NCI-H146 treated with DMSO at 0.1 percent for 48 hours (cell line): Measurements from ENCODE around the gene SEC23IP.
A peak's percentile ranks its signal among the peaks of the same experiment; 100 is the strongest.
"Not testable (repeated sequence)": the region's sequence is repeated elsewhere in the genome, so short reads cannot be mapped to it uniquely, and the experiment has no call there.

ENCODE experiments used
- DNase-seq: peaks from one replicate; lab custom pipeline; 2025; ENCODE audit not compliant: unreplicated experiment; lab: John Stamatoyannopoulos, UW

The SEC23IP gene

DNA sequence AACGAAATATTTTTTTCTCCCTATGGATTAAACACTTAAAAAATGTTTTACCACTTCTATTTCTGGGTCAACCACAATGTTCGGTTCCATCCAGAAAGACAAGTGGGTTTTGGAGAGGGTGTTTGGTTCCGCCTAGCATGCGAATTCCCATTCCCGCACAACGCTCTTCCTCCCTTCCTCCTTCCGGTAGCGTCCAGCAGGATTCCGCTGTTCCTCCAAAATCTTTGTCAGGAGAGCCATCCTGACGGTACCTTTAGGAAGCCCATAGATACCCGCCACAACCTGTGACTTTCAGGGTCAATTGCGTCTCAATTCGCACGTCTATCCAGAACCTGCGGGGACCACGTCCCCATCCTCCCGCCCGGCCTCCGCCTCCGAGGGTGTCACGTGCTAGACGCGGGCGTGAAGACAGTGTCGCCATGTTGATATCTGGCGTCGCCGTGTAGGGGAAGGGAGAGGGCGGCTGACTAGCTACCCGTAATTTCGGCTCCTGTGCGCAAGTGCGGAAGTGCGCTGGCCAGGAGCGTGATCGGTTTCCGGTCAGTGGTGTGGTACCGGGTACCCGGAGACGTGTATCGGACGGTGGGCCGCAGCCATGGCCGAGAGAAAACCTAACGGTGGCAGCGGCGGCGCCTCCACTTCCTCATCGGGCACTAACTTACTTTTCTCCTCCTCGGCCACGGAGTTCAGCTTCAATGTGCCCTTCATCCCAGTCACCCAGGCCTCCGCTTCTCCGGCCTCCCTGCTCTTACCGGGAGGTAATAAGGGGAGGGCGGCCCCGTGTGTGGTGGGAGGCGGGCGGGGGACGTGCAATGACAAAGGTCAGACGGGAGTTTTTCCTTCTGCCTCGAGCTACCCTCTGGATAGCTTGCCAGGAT, at the start of gene SEC23IP:
TSS of gene SEC23IP (plus strand) at position 543 of the 878 bp plus-strand sequence. CDS start at position 596, 53 bp downstream.
- peak; percentile 94 for DNase-seq

DNA sequence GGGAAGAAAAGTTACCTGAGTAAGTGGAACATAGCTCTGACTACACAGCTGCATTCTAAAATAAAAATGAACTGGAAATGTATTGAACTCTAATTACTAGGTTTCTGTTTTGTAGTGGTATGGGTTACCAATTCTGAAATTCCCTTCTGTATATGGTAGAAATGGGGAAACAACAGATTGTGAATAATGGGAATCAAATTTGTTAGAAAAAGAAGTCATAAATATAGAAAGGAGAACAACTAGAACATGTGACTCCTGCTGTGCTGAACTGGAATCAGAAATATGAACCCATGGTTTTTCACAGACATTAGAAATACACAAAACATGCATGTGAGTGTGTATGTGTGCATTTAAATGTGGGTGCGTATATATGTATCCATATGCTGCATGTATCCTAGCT, 46.9 kb upstream of the SEC23IP start:
- no peak for DNase-seq

DNA sequence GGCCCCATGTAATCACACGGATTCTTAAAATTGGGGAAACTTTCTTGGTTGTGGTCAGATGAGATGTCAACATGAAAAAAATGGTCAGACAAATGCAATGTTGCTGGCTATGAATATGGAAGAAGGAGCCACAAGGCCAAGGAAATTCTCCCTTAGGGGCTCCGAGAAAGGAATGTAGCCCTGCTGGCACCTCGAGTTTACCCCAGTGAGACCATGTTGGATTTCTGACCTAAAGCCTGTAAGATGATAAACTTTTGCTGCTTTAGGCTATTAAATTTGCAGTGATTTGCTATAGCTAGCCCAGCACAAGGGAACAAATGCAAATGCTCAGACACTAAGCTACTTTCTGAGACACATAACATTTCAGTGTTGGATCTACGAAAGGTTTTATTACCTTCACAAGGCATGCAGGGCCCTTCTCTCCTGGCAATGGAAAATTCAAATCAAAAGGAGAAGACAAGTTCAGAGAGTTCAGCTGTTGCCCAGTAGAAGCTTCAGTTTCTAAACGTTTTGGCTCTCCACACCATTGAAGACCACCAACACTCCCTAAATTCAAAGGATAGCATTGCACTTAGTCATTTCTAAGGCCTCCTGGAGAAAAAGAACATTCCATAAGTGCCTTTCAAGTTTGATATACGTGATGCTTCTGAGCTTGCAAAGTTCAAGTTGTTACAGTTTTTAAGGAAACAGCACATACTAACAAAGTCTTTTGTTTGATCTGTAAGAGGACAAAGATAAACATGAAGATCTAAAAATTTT, 43.3 kb upstream of the SEC23IP start:
- DNase-seq = no peak

DNA sequence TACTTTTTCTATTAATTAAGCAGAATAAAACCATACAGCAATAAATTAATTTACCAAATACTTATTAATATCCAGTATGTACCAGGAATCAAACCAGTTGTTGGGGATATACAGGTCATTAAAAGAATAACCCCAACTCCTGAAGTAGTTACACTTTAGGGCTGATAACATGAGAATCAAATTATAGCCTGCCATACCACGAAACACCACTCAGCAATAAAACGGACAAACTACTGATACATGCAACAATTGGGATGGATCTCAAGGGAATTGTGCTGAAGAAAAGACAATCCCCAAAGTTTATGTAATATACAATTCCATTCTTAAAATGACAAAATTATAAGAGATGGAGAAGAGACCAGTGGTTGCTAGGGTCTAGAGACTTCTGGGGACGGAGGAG, 42.6 kb upstream of the SEC23IP start:
- no peak for DNase-seq

DNA sequence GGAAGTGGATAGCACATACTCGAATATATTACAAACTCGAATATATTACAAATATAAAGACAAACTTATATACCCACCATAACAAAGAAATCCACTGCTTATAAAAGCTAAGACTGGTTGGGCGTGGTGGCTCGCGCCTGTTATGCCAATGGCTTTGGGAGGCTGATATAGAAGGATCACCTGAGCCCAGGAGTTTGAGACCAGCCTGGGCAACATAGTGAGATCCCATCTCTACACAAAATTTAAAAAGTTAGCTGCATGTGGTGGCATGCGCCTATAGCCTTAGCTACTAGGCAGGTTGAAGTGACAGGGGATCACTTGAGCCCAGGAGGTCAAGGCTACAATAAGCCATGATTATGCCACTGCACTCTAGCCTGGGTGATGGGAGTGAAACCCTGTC, 40.3 kb upstream of the SEC23IP start:
- no peak for DNase-seq

DNA sequence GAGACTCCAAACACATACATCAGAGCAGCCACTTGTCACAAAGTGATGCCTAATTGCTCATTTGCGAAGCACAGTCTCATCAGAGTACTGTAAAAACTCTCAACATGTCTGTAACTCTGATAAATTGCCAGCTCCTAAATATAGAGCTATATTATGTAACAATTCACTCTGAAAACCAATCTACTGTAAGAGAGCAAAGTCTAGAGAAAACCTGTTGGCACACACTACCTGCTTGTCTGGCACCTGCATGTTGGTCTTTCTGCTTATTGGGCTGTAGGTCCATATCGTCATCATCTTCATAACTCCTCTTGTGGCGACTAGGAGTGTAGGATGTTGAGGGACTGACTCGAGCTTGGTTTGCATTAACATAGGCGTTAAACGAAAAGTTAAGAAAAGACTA, 39.7 kb upstream of the SEC23IP start:
- no peak for DNase-seq

DNA sequence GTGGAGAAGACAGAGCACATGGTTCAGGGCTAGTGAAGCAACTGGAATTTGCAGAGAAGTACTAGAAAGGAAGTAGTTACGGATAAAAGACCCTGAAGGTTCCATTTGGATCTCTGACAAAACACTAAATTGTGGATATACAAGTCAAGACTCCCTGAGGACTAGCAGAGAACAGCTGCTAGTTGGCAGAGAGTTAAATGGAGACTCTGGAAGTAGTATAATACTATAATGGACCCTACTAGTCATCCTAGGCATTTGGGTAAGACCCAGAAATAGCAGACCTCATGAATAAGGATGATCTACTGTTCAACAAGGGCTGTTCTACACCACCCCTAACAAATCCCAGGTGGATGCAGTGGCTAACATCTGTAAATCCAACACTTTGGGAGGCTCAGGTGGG, 39.0 kb upstream of the SEC23IP start:
- no peak for DNase-seq

DNA sequence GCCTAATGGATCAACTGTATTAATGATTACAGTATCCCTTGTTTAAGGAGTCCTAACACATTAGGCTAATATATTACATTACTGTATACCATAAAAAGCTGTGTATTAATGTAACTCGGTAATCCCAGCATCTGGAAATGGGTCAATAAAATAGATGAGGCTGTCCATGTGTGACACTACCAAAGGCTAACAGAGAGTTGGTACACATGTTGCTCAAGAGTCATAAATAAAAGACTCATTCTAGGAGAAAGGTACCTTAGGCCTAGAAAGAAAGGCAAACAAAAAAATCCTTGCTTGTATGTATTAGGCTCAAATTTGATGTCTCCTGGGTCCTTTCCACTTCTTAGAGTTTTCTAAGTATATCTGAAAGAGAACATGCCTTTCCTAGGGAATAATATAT, 34.5 kb upstream of the SEC23IP start:
- DNase-seq = no peak

DNA sequence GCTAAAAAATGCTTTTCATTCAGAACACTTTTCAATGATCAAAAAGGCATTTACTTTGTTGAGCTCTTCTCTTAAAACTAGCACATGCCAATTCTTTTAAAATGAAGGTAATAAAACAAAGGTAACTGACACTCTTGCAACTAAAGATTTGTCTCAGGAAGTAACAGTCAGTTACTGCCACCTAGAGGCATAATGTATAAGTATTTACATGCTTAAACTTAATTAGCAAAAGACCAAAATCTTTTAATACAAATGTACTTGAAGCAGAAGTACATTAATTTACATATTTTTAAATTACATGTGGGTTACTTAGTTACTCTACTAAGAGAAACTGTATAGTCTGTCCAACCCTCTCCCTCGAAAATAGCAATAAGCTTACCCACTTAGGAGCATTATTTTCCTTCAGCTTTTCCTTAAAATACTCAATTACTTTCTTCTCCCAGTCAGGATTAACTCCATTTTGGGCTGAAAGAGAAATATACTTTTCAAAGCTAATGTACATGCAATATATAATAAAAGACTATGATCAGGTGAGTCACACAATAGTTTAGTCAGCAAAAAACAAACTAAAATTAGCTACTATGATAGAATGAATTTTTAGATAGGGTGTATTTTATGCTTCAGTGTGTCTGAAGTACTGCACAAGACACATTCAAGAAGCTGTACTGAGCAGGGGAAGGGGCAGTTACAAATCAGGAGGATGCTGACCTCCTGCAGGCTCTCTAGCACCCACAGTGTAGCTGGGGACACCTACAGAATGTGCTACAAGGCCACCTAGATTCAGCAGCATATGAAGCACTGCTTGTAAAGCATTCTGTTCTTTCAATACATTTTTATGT, 32.9 kb upstream of the SEC23IP start:
- no peak for DNase-seq

DNA sequence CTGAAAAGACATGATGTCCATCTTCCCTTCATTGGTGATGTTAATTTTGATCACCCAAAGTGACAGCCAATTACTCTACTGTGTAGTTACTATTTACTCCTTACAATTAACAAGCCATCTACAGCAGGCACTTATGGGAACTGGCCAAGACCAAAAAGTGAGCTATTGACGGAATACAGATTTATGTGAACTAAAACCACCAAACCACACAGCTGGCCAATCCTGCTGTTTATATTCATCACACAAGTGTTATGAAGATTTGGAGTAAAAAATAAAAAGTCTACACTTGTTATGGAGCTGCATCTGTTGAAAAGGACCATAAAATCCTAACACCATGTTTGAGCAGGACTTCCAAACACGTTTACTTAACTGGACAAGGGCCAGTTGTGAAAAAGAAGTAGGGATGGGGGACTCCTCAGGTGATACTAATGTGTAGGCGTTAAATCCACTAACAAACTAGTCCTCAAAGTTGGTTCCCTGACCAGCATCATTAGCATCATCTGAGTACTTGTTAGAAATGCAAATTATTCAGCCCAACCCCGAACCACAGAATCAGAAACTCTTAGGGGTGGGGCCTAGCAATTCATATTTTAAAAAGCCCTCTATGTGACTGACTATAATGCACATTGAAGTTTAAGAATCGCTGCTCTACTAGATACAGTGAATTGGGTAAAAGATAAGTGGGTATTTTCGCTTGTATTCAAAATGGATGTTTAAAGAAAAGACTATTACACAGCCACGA, 31.5 kb upstream of the SEC23IP start:
- no peak for DNase-seq

DNA sequence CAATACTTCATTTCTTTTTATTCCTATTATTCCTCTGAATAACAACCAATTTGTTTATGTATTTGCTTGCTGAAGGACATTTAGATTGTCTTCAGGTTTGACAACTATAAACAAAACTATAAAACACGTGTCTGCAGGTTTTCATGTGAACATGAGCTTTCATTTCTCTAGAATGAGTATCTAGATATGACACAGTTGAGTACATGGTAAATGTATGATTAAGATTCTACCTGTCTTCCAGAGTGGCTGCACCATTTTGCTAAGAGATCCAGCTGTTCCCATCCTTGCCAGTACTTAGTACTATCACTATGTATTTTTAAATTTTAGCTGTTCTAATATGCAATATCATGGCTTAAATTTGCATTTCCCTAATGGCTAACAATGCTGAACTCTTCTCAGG, 30.0 kb upstream of the SEC23IP start:
- DNase-seq = no peak

DNA sequence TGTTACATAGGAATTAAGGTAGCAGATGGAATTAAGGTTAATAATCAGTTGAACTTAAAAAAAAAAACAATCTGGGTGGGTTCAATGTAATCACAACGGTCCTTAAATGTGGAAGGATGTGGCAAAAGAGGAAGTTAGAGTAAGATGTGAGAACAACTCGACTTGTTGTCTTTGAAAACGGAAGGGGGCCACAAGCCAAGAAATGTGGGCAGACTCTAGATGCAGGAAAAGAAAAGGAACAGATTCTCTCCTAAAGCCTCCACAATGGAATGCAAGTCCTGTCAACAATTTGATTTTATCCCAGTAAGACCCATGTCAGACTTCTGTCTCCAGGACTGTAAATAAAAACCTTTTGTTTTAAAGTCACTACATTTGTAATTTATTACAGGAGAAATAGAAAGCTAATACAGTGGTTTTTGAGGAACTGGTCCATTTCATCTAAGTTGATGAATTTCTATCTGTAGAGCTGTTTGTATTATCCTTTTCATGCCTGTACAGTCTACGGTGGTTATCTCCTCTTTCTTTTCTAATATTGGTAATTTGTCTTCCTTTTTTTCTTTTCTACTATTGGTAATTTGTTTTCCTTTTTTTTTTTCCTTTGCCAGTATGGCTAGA, 28.5 kb upstream of the SEC23IP start:
- DNase-seq = no peak

DNA sequence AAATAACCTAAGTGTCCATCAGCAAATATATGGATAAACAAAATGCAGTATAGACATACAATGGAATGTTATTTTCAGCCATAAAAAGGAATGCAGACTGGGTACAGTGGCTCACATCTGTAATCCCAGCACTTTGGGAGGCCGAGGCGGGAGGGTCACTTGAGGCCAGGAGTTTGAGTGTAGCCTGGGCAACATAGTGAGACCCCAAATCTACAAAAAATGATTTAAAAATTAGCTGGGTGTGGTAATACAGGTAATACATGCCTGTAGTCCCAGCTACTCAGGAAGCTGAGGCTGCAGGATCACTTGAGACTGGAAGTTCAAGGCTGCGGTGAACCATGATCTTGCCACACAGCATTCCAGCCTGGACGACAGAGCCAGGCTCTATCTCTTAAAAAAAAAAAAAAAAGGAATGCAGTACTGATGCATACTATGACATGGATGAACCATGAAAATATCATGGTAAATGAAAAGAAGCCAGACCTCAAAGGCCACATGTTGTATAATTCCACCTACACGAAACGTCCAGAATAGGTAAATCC, 26.8 kb upstream of the SEC23IP start:
- no peak for DNase-seq

DNA sequence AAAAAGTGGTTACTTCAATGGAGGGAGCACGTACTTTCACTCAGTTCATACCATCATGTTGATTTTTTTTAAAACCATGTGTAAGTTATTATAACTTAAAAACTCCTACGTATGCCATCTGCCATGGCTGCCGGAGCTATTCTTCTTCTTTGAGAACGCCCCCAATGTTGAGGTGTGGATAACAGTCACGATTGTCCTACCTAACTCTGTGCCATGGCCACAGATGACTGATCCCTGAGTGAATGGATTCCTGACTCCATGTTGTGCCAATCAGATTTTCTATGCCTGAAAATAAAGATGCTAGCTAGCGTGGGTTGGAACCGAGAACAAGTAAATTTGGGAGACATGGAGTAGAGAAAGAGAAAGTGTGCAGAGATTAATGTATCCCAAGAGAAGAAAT, 25.2 kb upstream of the SEC23IP start:
- DNase-seq = no peak

DNA sequence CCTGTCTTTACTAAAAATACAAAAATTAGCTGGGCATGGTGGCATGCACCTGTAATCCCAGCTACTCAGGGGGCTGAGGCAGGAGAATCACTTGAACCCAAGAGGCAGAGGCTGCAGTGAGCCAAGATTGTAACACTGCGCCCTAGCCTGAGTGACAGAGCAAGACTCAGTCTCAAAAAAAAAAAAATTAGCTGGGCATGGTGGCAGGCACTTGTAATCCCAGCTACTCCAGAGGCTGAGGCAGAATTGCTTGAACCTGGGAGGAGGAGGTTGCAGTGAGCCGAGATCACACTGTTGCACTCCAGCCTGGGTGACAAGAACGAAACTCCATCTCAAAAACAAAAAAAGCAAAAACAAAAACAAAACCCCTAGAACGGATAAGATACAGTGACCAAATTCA, 23.1 kb upstream of the SEC23IP start:
- not testable (repeated sequence) for DNase-seq

DNA sequence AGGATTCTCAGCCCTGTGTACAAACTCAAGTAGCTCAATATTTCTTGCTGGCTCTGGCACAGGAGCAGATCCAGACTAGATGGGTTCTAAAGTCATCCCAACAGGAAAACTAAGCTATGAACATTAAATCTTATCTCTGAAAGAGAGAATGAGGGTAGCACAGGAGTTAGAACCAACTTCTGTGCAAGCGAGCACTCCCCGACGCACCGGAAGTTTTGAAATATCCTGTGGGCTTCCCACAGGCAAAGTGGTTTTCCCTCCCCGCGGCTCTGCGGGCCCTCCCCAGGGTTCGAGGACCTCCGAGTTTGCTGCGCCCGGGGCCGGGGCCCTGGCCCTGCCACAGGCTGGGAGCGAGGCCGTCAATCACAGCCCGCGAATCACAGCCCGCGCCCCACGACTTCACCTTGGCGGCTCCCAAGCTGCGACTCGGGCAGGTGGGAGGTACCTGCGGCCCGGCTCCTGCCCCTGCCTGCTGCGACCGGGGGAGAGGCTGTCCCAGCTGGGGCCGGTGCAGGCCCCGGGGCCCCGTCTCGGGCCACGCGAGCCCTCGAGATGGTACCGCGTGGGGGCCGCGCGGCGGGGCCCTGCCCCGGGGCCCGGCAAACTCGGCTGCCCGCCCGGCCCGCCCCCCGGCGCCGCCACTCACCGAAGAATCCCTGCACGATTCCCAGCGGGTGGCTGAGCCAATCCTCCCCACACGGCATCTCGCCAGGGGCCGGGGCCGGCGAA, 20.5 kb upstream of the SEC23IP start:
- DNase-seq = peak; percentile 32

DNA sequence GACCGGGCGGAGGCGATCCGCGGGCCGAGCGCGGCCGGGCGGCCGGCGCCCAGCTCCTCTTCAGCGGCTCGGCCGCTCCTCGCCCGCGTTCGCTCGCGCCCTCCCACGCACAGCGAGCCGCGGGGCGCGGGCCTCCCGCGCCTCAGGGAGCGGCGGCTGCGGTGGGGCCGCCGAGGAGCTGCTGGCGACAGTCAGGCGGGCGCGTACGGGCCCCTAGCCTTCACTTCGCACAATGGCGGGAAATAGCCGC, 20.0 kb upstream of the SEC23IP start, which contains the start of gene MCMBP:
TSS of gene MCMBP (minus strand) at position 234 of the 250 bp plus-strand sequence. CDS start 259 bp downstream, outside the sequence.
- DNase-seq = no peak

DNA sequence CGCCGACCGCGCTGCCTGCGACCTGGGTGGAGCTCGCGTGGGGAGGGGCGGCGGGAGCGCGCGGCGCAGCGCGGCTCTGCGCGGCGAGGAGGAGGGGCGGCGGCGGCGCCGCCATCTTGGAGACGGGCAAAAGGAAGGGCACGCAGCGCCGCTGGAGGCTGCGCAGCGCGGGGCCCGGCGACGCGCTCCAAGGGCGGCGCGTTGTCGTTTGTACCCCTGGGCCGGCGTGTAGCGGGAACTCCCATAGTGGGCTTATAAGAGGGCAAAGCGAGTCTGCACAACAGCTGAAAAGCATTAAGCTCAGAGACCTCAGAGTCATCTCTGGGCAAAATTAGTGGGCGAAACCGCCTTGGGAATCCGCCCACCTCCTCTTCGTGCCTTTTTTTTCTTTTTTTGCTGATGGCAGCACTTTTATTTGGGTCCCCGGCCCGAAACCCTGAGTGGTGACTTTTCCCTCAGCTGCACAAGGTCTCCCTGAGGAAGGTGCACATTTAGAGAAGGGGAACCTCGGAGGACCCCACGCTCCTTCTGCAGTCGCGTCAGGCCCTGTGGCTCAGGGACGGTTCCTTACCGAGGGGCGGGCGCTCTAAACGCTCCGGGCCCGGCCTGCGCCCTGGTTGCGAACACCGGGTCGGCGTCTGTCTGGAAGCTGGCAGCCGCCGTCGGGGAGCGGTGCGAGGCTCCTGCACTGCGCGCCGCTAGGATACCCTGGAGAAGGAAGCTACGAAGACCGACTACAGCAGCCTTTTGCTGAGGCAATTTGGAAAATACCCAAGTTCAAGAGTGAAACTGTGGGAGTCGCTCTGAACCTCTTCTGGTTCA, 19.5 kb upstream of the SEC23IP start:
- peak; percentile 70 for DNase-seq

DNA sequence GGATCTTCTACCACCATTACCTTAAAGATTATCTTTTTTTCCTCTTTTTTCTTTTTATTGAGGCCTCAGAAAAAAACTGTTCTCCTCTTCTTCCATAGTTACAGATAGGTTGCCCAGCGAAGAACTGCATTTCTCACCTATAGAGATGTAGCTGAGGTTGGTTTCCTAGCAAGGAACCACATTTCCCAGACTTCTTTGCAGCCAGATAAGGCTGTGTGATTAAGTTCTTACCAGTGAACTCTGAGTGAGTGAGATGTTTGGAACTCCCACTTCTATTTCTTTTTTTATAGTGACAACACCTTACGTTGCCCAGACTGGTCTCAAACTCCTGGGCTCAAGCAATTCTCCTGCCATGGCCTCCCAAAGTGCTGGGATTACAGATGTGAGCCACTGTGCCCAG, 14.0 kb upstream of the SEC23IP start:
- DNase-seq = no peak
